ENCODE results near the gene ARID1B.

GRCh38 chr6:157094038-157094437, 316.9 kb downstream of the ARID1B start:
- TF ChIP-seq ZNF407 (CRISPR knock-in tag; IDR thresholded peaks at IDR 0.05; ENCODE audit: not compliant biosample characterization) (no peak), TCF7L2 (IDR thresholded peaks at IDR 0.05; ENCODE audit: low read depth, low read length) (no peak), GLMP (CRISPR knock-in tag; IDR thresholded peaks at IDR 0.05; ENCODE audit: borderline replicate concordance) (no peak), RFX5 (IDR thresholded peaks at IDR 0.05; ENCODE audit: low read depth, low read length) (no peak), MAFK (conservative IDR thresholded peaks at IDR 0.05 in 1 of 2, IDR thresholded peaks at IDR 0.05 in 1 of 2; ENCODE audit: low read length in 2 of 2) (no peak), KDM5A (IDR thresholded peaks at IDR 0.05; ENCODE audit: borderline replicate concordance, low read length) (no peak)
- TF ChIP-seq, protein P1, sequence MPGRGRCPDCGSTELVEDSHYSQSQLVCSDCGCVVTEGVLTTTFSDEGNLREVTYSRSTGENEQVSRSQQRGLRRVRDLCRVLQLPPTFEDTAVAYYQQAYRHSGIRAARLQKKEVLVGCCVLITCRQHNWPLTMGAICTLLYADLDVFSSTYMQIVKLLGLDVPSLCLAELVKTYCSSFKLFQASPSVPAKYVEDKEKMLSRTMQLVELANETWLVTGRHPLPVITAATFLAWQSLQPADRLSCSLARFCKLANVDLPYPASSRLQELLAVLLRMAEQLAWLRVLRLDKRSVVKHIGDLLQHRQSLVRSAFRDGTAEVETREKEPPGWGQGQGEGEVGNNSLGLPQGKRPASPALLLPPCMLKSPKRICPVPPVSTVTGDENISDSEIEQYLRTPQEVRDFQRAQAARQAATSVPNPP (CRISPR knock-in tag; IDR thresholded peaks at IDR 0.05): no peak
